GM18873 (cell line): ENCODE results near the gene IL3.

Experiments
- ATAC-seq: cut with Tn5 transposase; IDR thresholded peaks from one replicate; pipeline ENCODE4 v1.9.1; 2021; ENCODE audit warnings: mild to moderate bottlenecking, moderate library complexity, moderate number of reproducible peaks; ENCODE audit not compliant: unreplicated experiment, low FRiP score

The IL3 gene

GRCh38 chr5:132070460-132071337, 10.2 kb downstream of the IL3 start:
- ATAC-seq = no peak

DNA sequence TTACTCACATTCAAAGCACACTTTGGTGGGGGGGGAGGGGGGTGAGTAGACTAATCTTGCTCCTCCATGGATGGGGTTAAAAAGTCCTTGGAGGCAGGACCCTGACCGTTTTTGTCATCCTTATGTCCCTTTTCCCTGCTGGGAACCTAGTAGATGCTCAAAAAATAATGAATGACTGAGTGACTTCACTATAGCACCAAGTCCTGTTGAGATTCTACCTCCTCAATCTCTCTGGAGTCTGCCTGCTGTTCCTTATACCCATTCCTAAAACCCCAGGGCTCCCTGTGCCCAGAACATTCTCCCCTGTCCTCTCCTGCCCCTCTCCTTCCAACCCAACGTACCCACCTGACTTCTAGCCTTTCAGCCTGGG, 10.9 kb downstream of the IL3 start:
- ATAC-seq = no peak

GRCh38 chr5:132072070-132072469, 11.6 kb downstream of the IL3 start:
- ATAC-seq = no peak

DNA sequence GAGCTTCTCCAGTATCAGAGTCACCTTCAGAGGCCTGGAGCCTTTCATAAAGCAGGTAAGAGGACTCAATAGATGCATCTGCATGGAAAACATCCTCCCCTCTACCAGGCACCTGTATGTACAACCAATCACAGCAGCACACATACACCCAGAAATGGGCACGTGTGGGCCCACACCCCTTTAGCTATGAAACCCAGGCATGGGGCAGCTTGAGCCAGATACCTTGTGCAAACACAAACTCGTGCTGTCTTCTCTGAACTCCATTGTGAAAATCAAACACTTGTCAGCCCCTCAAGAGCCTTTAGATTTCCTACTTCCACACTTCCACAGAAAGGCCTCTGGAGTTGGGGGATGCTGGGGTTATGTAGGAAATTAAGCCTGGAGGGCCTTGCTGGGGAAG, 12.1 kb downstream of the IL3 start:
- no peak for ATAC-seq

DNA sequence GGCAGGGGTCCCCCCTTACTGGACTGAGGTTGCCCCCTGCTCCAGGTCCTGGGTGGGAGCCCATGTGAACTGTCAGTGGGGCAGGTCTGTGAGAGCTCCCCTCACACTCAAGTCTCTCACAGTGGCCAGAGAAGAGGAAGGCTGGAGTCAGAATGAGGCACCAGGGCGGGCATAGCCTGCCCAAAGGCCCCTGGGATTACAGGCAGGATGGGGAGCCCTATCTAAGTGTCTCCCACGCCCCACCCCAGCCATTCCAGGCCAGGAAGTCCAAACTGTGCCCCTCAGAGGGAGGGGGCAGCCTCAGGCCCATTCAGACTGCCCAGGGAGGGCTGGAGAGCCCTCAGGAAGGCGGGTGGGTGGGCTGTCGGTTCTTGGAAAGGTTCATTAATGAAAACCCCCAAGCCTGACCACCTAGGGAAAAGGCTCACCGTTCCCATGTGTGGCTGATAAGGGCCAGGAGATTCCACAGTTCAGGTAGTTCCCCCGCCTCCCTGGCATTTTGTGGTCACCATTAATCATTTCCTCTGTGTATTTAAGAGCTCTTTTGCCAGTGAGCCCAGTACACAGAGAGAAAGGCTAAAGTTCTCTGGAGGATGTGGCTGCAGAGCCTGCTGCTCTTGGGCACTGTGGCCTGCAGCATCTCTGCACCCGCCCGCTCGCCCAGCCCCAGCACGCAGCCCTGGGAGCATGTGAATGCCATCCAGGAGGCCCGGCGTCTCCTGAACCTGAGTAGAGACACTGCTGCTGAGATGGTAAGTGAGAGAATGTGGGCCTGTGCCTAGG, 13.0 kb downstream of the IL3 start, which contains the start of gene CSF2:
Gene CSF2 (plus strand): TSS at position 559 of the 783 bp plus-strand sequence. CDS start 35 bp downstream, at position 594.
- ATAC-seq = no peak

DNA sequence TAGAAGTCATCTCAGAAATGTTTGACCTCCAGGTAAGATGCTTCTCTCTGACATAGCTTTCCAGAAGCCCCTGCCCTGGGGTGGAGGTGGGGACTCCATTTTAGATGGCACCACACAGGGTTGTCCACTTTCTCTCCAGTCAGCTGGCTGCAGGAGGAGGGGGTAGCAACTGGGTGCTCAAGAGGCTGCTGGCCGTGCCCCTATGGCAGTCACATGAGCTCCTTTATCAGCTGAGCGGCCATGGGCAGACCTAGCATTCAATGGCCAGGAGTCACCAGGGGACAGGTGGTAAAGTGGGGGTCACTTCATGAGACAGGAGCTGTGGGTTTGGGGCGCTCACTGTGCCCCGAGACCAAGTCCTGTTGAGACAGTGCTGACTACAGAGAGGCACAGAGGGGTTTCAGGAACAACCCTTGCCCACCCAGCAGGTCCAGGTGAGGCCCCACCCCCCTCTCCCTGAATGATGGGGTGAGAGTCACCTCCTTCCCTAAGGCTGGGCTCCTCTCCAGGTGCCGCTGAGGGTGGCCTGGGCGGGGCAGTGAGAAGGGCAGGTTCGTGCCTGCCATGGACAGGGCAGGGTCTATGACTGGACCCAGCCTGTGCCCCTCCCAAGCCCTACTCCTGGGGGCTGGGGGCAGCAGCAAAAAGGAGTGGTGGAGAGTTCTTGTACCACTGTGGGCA, 13.8 kb downstream of the IL3 start:
- no peak for ATAC-seq

DNA sequence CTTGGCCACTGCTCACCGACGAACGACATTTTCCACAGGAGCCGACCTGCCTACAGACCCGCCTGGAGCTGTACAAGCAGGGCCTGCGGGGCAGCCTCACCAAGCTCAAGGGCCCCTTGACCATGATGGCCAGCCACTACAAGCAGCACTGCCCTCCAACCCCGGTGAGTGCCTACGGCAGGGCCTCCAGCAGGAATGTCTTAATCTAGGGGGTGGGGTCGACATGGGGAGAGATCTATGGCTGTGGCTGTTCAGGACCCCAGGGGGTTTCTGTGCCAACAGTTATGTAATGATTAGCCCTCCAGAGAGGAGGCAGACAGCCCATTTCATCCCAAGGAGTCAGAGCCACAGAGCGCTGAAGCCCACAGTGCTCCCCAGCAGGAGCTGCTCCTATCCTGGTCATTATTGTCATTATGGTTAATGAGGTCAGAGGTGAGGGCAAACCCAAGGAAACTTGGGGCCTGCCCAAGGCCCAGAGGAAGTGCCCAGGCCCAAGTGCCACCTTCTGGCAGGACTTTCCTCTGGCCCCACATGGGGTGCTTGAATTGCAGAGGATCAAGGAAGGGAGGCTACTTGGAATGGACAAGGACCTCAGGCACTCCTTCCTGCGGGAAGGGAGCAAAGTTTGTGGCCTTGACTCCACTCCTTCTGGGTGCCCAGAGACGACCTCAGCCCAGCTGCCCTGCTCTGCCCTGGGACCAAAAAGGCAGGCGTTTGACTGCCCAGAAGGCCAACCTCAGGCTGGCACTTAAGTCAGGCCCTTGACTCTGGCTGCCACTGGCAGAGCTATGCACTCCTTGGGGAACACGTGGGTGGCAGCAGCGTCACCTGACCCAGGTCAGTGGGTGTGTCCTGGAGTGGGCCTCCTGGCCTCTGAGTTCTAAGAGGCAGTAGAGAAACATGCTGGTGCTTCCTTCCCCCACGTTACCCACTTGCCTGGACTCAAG, 14.6 kb downstream of the IL3 start:
- ATAC-seq = no peak

DNA sequence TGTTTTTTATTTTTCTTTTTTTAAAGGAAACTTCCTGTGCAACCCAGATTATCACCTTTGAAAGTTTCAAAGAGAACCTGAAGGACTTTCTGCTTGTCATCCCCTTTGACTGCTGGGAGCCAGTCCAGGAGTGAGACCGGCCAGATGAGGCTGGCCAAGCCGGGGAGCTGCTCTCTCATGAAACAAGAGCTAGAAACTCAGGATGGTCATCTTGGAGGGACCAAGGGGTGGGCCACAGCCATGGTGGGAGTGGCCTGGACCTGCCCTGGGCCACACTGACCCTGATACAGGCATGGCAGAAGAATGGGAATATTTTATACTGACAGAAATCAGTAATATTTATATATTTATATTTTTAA, 15.2 kb downstream of the IL3 start:
- ATAC-seq = no peak

DNA sequence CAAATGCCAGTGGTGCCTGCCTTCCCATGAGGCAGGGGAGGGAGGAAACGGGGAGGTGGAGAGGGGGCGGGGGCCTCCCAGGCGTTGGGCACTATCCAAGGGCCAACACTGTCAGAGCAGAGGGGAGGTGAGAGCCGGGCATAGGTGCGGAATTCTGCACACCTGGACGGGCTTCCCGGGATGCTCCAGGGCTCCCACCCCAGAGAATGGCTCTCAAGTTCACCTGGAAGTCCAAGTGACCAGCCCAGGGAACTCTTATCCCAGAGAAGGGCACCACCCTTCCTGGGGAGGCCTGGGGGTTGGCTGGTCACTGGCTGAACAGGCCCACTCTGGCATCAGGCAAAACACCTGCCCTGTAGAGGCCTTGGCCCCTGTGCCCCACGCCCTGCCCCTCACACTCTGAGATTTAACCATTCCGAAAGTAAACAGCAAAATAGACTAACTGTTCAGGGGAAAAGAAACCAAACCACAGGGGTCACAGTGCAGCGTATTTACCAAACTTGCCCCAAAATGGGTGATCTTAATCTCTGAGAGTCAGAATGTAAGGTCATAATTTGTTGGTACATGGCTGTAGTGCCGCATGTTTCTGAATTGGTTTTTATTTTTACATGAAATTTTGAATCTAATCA, 15.9 kb downstream of the IL3 start:
- no peak for ATAC-seq

- no peak for ATAC-seq
Measured at GRCh38 chr5:132076983-132077382, 16.5 kb downstream of the IL3 start.

GRCh38 chr5:132079081-132079480, 18.6 kb downstream of the IL3 start:
- no peak for ATAC-seq

- no peak for ATAC-seq
Measured at GRCh38 chr5:132079619-132080018, 19.2 kb downstream of the IL3 start.

GRCh38 chr5:132080595-132080994, 20.1 kb downstream of the IL3 start:
- ATAC-seq = no peak

DNA sequence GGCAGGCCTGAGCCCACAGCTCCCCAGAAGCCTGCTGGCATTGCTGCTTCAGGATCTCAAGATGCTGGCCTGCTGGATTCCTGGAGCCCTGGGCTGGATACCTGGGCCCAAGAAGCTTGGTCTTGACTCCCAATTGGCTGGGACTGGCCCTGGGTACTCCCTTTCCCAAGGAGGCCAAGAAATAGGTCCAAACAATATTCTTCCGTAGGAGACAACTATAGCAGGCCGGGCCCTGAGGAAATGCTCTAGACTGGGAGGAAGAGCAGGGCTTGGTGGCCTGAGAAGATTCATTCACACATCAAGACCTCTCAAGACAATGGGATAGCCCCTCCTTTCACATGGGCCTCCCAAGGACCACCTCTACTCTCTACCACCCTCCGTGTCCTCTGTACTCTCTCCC, 21.0 kb downstream of the IL3 start:
- no peak for ATAC-seq

GRCh38 chr5:132082329-132083023, 22.0 kb downstream of the IL3 start:
- ATAC-seq = no peak

DNA sequence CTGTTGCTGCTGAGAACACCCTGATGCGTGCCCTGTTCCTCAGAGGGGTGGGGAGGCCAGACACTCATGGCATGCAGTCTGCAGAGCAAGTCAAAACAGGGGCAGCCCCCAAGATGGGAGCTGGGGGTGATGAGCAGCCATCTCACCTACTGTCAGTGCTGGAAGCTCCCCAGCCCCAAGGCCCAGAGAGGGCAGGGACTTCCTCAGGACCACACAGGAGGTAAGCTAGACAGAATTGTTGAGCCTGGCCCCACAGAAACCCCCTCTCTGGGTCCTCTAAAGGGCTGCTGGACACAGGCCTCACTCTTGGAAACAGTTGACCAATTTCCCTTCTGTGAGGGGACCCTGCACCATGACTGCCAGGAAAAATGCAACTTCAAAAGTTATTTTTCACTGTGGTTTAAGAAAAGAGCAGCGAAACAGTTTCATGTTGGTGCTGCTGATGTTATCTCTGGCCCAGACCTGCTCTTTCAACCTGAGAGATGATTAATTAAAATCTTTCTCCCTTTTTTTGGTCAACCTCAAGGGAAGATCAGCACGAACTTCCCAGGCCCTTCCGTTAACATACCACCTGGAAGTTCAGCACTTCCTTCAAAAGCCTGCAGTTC, 22.7 kb downstream of the IL3 start:
- ATAC-seq = no peak

DNA sequence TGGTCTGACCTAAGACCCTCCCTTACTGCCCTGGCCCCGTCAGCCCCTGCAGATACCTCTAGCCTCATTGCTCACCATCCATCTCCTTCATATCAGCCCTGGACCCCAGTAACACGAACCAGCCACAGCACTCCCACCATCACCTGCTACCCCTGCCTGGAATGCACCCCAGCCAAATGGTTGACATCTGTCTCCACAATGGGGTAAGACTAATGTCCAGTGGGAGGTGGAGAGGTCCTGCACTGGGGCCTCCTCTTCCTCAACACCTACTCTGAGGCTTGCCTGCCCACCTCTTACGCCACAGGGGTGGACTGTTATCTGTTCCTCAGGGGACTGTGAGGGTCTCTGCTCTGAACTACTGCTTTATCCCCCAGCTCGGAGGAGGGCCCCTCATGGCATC, 25.2 kb downstream of the IL3 start:
- ATAC-seq = no peak

DNA sequence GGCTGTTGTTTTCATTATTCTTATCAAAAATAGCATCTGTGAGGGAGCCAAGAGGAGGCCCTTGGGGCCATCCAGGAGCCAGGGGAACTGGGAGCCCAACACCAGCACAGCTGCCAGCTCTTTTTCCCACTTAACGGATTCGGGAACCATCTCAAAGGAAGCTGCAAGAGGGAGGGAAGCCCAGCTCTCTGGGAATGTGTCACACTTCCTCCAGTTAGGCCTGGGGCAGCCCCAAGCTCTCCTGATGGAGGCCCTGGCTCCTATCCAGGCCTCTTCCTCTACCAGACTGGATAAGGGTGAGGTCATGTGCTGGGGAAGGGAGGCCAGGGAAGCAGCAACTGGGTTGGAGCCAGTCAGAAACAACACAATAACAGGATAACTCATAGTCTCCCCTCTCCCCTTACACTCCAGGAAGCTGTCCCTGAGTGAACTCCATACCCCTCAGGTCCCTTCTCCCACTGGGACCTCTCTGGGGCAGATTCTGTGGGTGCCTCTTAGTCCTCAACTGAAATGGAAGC, 25.9 kb downstream of the IL3 start:
- ATAC-seq = no peak
